GM18502 (cell line): ENCODE measurements around the gene KLHL40.

Source experiments
- ATAC-seq: cut with Tn5 transposase; IDR thresholded peaks from one replicate; pipeline ENCODE4 v1.9.1; 2021; ENCODE audit warnings: mild to moderate bottlenecking; ENCODE audit not compliant: unreplicated experiment, poor library complexity

Gene KLHL40

GRCh38 chr3:42685363-42685881, at the start of gene KLHL40:
Gene KLHL40 (plus strand): TSS chr3:42685537. CDS start chr3:42685619, 82 bp downstream.
- ATAC-seq = no peak

- ATAC-seq = no peak
Measured at GRCh38 chr3:42637001-42637400, 48.3 kb upstream of the KLHL40 start.

GRCh38 chr3:42638339-42638842, 46.9 kb upstream of the KLHL40 start:
- ATAC-seq = no peak

- ATAC-seq = no peak
Measured at GRCh38 chr3:42639192-42639591, 46.1 kb upstream of the KLHL40 start.

GRCh38 chr3:42640129-42640528, 45.2 kb upstream of the KLHL40 start:
- ATAC-seq = no peak

- no peak for ATAC-seq
Measured at GRCh38 chr3:42640771-42641370, 44.5 kb upstream of the KLHL40 start.

GRCh38 chr3:42647821-42648459, 37.4 kb upstream of the KLHL40 start:
- no peak for ATAC-seq

- ATAC-seq = no peak
Measured at GRCh38 chr3:42649006-42649405, 36.3 kb upstream of the KLHL40 start.

GRCh38 chr3:42649783-42650182, 35.6 kb upstream of the KLHL40 start:
- no peak for ATAC-seq

GRCh38 chr3:42651248-42652091, 33.9 kb upstream of the KLHL40 start:
- no peak for ATAC-seq

GRCh38 chr3:42652251-42652610, 33.1 kb upstream of the KLHL40 start:
- peak; percentile 13 for ATAC-seq

- peak; percentile 56 for ATAC-seq
Measured at GRCh38 chr3:42652611-42653302, 32.6 kb upstream of the KLHL40 start.

GRCh38 chr3:42653303-42653559, 32.1 kb upstream of the KLHL40 start:
- ATAC-seq = no peak

- no peak for ATAC-seq
Measured at GRCh38 chr3:42653560-42654330, 31.6 kb upstream of the KLHL40 start, which contains the start of gene ZBTB47. Gene ZBTB47 (plus strand): TSS chr3:42653697. CDS start chr3:42658356, 4,659 bp downstream.

- ATAC-seq = no peak
Measured at GRCh38 chr3:42654331-42655201, 30.8 kb upstream of the KLHL40 start.

GRCh38 chr3:42655331-42655888, 29.9 kb upstream of the KLHL40 start:
- ATAC-seq = no peak

- ATAC-seq = no peak
Measured at GRCh38 chr3:42655980-42656679, 29.2 kb upstream of the KLHL40 start.
